ENCODE data around the gene CTIF. TPM values are rescaled to one million over a fixed set of nuclear protein-coding genes. Genes with fewer than 3 reads are reported as not detected.

CTIF gene
- polyA plus RNA-seq, 3 donors = 0.38 to 8.7 (median 1.2) TPM

DNA sequence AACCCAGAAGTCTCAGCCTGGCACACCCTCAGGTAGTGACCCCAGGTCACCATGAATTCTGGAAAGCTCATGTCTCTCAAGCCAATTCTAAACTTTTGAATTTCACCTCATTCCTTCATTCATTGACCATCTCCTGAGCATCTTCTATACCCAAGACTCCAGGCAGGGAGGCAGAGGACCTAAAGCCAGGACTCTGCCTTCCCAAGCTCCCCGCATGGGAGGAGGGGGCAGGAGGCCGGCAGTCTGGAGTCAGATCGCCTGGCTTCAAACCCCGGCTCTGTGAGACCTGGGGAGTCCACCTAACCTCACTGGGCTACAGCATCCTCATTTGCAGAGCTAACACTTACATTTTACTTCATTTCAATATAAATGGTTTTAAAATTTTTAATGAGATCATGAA is 352.9 kb downstream of the CTIF start:
- Mint-ChIP-seq H3K4me3 (no peak overlapping the region), H3K27ac (no peak overlapping the region), H3K36me3 (peaks cover 0 to 3% of the 10 kb centered on the region in 2 donors), H3K4me1 (peaks cover 16% of the 10 kb centered on the region), H3K27me3 (ENCODE audit: low read depth in 3 of 3) (peaks cover 0 to 2% (median 0%) of the 10 kb centered on the region in 3 donors), H3K9me3 (peaks cover 0 to 1% (median 0%) of the 10 kb centered on the region in 7 donors)
- Histone ChIP-seq H4K20me1 (ENCODE audit: insufficient read depth, low read length) (no peaks in the 10 kb centered on the region), H3K4me3 (replicated peaks in 1 of 3; ENCODE audit: low read depth in 2 of 3, low read length in 3 of 3) (no peak overlapping the region), H3K4me1 (ENCODE audit: control insufficient read depth in 1 of 2, insufficient read depth in 2 of 2, low read length in 2 of 2) (peaks cover 13 to 15% of the 10 kb centered on the region in 2 donors), H3K27me3 (ENCODE audit: control insufficient read depth in 2 of 2, insufficient read depth in 2 of 2, low read length in 2 of 2) (no peaks in the 10 kb centered on the region), H3K9ac (ENCODE audit: insufficient read depth, low read length, poor library complexity, severe bottlenecking) (no peak overlapping the region), H3K79me2 (ENCODE audit: insufficient read depth, low read length) (no peaks in the 10 kb centered on the region), H3K27ac (ENCODE audit: low read depth in 1 of 2, low read length in 2 of 2) (no peak overlapping the region), H2AFZ (ENCODE audit: insufficient read depth, low read depth, low read length, poor library complexity, severe bottlenecking) (no peak overlapping the region), H3K36me3 (replicated peaks in 1 of 2; ENCODE audit: control insufficient read depth in 1 of 2, insufficient read depth in 2 of 2, low read length in 2 of 2) (no peaks in the 10 kb centered on the region), H3K9me3 (replicated peaks in 1 of 2; ENCODE audit: control insufficient read depth in 1 of 2, insufficient read depth in 1 of 2, low read length in 2 of 2) (no peaks in the 10 kb centered on the region), H3K4me2 (replicated peaks; ENCODE audit: extremely low read depth, low read length, poor library complexity, severe bottlenecking) (no peak overlapping the region)
- 100% methylated on average over 1 of the region's 4 CpGs for WGBS (ENCODE audit: insufficient coverage)
- TF ChIP-seq, protein P1, sequence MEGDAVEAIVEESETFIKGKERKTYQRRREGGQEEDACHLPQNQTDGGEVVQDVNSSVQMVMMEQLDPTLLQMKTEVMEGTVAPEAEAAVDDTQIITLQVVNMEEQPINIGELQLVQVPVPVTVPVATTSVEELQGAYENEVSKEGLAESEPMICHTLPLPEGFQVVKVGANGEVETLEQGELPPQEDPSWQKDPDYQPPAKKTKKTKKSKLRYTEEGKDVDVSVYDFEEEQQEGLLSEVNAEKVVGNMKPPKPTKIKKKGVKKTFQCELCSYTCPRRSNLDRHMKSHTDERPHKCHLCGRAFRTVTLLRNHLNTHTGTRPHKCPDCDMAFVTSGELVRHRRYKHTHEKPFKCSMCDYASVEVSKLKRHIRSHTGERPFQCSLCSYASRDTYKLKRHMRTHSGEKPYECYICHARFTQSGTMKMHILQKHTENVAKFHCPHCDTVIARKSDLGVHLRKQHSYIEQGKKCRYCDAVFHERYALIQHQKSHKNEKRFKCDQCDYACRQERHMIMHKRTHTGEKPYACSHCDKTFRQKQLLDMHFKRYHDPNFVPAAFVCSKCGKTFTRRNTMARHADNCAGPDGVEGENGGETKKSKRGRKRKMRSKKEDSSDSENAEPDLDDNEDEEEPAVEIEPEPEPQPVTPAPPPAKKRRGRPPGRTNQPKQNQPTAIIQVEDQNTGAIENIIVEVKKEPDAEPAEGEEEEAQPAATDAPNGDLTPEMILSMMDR (IDR thresholded peaks at IDR 0.05) = no peak
- DNase-seq = no peak
- intact Hi-C loops (cut with micrococcal nuclease) = loop anchor here in 1 of 2 donors (10.0 kb wide), 1 partner anchor 217 kb away; no protein-coding TSS in a partner anchor

DNA sequence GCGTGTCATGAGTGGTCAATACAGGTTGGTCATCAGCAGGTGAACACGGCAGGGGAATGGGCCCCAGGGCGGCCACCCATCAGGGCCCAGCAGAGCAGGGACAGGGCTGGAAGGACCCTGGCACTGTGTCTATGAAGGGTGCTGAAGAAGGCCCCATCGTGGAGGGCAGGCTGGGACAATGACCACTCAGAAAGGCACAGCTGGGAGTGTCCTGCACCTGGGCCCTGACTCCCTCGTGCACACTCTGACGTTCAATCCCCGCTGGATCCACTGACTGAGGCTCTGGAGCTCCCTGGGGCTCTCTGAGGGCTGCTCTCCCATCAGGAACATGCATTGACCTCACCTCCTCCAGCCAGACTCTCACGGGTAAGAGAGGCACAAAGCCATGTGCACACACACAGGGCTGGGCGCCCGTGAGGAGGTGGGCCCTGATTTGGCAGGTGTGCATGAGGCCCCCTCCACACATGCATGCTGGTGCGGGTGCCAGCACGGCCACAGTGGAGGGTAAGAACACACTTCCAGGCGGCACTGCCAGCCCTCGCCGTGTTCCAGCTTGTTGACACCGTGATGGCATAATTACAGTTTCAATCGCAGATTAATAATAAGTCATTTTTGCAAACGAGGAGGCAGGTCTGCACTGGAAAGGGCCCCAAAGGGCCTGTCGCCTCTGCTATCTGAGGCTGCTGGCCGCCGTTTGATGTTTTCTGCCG is 353.5 kb downstream of the CTIF start:
- H3K27ac Mint-ChIP-seq = no peak overlapping the region
- H3K36me3 Mint-ChIP-seq = peaks cover 0 to 3% of the 10 kb centered on the region in 2 donors
- DNase-seq = no peak
- H3K27me3 Mint-ChIP-seq (ENCODE audit: low read depth in 3 of 3) = peaks cover 0 to 2% (median 0%) of the 10 kb centered on the region in 3 donors
- H3K27ac ChIP-seq (ENCODE audit: low read depth in 1 of 2, low read length in 2 of 2) = no peak overlapping the region
- peaks cover 0 to 1% (median 0%) of the 10 kb centered on the region in 7 donors for H3K9me3 Mint-ChIP-seq
- no peak overlapping the region for H3K4me3 Mint-ChIP-seq
- peaks cover 18 to 21% of the 10 kb centered on the region in 2 donors for H3K4me1 ChIP-seq (ENCODE audit: control insufficient read depth in 1 of 2, insufficient read depth in 2 of 2, low read length in 2 of 2)
- TF ChIP-seq, protein P1 (IDR thresholded peaks at IDR 0.05) = no peak
- no peaks in the 10 kb centered on the region for H3K27me3 ChIP-seq (ENCODE audit: control insufficient read depth in 2 of 2, insufficient read depth in 2 of 2, low read length in 2 of 2)
- no peak overlapping the region for H3K9ac ChIP-seq (ENCODE audit: insufficient read depth, low read length, poor library complexity, severe bottlenecking)
- no peaks in the 10 kb centered on the region for H3K36me3 ChIP-seq (replicated peaks in 1 of 2; ENCODE audit: control insufficient read depth in 1 of 2, insufficient read depth in 2 of 2, low read length in 2 of 2)
- no peaks in the 10 kb centered on the region for H4K20me1 ChIP-seq (ENCODE audit: insufficient read depth, low read length)
- H3K4me3 ChIP-seq (replicated peaks in 1 of 3; ENCODE audit: low read depth in 2 of 3, low read length in 3 of 3) = no peak overlapping the region
- H3K9me3 ChIP-seq (replicated peaks in 1 of 2; ENCODE audit: control insufficient read depth in 1 of 2, insufficient read depth in 1 of 2, low read length in 2 of 2) = no peaks in the 10 kb centered on the region
- H3K4me2 ChIP-seq (replicated peaks; ENCODE audit: extremely low read depth, low read length, poor library complexity, severe bottlenecking) = no peak overlapping the region
- intact Hi-C loops (cut with micrococcal nuclease) = loop anchor here in 1 of 2 donors (10.0 kb wide), 1 partner anchor 218 kb away; no protein-coding TSS in a partner anchor
- no peaks in the 10 kb centered on the region for H3K79me2 ChIP-seq (ENCODE audit: insufficient read depth, low read length)
- H2AFZ ChIP-seq (ENCODE audit: insufficient read depth, low read depth, low read length, poor library complexity, severe bottlenecking) = no peak overlapping the region
- peaks cover 21% of the 10 kb centered on the region for H3K4me1 Mint-ChIP-seq
- 95% methylated on average over 18 of the region's 22 CpGs for WGBS (ENCODE audit: insufficient coverage)
